Neural progenitor cell (in vitro differentiated cells): ENCODE data around the gene PPARA.

ENCODE experiments used
- CTCF ChIP-seq: fragments of 200-600 bp; sonication (generic); IDR thresholded peaks from 2 replicates; pipeline ENCODE4 v1.5.1; 2017; ENCODE audit warnings: antibody characterized with exemption, mild to moderate bottlenecking
- EZH2 ChIP-seq: fragments of 200-600 bp; sonication (generic); IDR thresholded peaks from 2 replicates; pipeline ENCODE4 v1.6.1; 2017; ENCODE audit warnings: antibody characterized with exemption, mild to moderate bottlenecking, moderate library complexity
- EZH2phosphoT487 ChIP-seq: fragments of 200-600 bp; sonication (generic); IDR thresholded peaks from 2 replicates; pipeline ENCODE4 v1.6.1; 2017; ENCODE audit warnings: antibody characterized with exemption

GRCh38 chr22:46278656-46279645, 128.6 kb downstream of the PPARA start:
- TF ChIP-seq EZH2phosphoT487: no peak
- TF ChIP-seq CTCF: no peak
- TF ChIP-seq EZH2: no peak
